Measurements from ENCODE around the gene LSAMP.

LSAMP gene

DNA sequence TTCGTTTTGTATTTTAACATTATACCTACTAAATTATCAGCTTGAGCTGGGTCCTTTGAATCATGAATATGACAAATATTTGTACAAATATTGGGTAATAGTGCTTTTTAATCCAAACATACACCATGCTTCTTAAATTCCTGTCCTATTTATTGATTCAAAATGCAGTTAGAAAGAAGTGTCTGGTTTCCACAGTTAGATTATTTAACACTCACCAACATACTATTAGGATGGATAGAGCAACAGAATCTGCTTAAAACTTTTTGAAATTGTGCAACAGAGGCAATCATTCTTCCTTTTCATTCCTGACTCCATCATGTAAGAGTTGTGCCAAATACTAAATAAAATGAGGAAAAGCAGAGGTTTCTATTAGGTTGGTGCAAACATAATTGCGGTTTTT, 281.2 kb downstream of the LSAMP start:
- H3K4me2 ChIP-seq (ENCODE audit: low read length, poor library complexity, severe bottlenecking) = no peak overlapping the region
- no peaks in the 10 kb centered on the region for H3K27me3 ChIP-seq (ENCODE audit: control insufficient read depth in 1 of 2, insufficient read depth in 1 of 2, low read length in 2 of 2)
- no peak overlapping the region for H3K9ac ChIP-seq (ENCODE audit: low read length)
- H2BK120ac ChIP-seq (ENCODE audit: low read depth, low read length) = no peak overlapping the region
- no peak overlapping the region for H3K23ac ChIP-seq (ENCODE audit: low read length in 2 of 2)
- no peak for DNase-seq
- H3K9me3 ChIP-seq (ENCODE audit: control insufficient read depth, low read length) = no peaks in the 10 kb centered on the region
- no peak overlapping the region for H3K18ac ChIP-seq (ENCODE audit: low read depth in 1 of 2, low read length in 2 of 2)
- no peak overlapping the region for H3K27ac ChIP-seq (ENCODE audit: low read length, poor library complexity, severe bottlenecking)
- H3K14ac ChIP-seq (ENCODE audit: low read length in 2 of 2) = no peak overlapping the region
- H3K4me3 ChIP-seq (ENCODE audit: insufficient read depth in 1 of 2, low read depth in 1 of 2, low read length in 2 of 2) = no peak overlapping the region
- no peak overlapping the region for H4K8ac ChIP-seq (ENCODE audit: low read length)
- H3K79me1 ChIP-seq (replicated peaks; ENCODE audit: low read length, poor library complexity, severe bottlenecking) = peaks cover 6% of the 10 kb centered on the region
- no peak overlapping the region for H2AFZ ChIP-seq (ENCODE audit: low read depth, low read length)
- no peaks in the 10 kb centered on the region for H3K36me3 ChIP-seq (ENCODE audit: control insufficient read depth in 1 of 2, insufficient read depth in 2 of 2, low read depth in 1 of 2, low read length in 2 of 2)
- H2BK12ac ChIP-seq (ENCODE audit: low read length in 2 of 2) = no peak overlapping the region
- H3K4me1 ChIP-seq (ENCODE audit: control insufficient read depth, insufficient read depth, low read depth, low read length) = peaks cover 1% of the 10 kb centered on the region
- no peak overlapping the region for H4K91ac ChIP-seq (ENCODE audit: low read length)
- no peak overlapping the region for H2BK15ac ChIP-seq (ENCODE audit: low read depth, poor library complexity, severe bottlenecking)
- H2BK5ac ChIP-seq (ENCODE audit: low read depth, low read length, poor library complexity, severe bottlenecking) = no peak overlapping the region
- 100% methylated on average over 2 of the region's 2 CpGs for WGBS
- no peak overlapping the region for H3K4ac ChIP-seq (ENCODE audit: low read depth in 1 of 2, low read length in 2 of 2)
- H2AK5ac ChIP-seq (ENCODE audit: low read length, severe bottlenecking) = no peak overlapping the region

GRCh38 chr3:116161575-116162525, 283.4 kb downstream of the LSAMP start:
- H3K27ac ChIP-seq (ENCODE audit: low read length, poor library complexity, severe bottlenecking) = no peak overlapping the region
- peaks cover 7% of the 10 kb centered on the region for H3K79me1 ChIP-seq (replicated peaks; ENCODE audit: low read length, poor library complexity, severe bottlenecking)
- H3K36me3 ChIP-seq (ENCODE audit: control insufficient read depth in 1 of 2, insufficient read depth in 2 of 2, low read depth in 1 of 2, low read length in 2 of 2) = no peaks in the 10 kb centered on the region
- no peak overlapping the region for H3K4me3 ChIP-seq (ENCODE audit: insufficient read depth in 1 of 2, low read depth in 1 of 2, low read length in 2 of 2)
- no peak overlapping the region for H2BK12ac ChIP-seq (ENCODE audit: low read length in 2 of 2)
- WGBS = 100% methylated on average over 1 of the region's 5 CpGs
- no peak for DNase-seq
- H2BK15ac ChIP-seq (ENCODE audit: low read depth, poor library complexity, severe bottlenecking) = no peak overlapping the region
- H3K4me2 ChIP-seq (ENCODE audit: low read length, poor library complexity, severe bottlenecking) = no peak overlapping the region
- no peak overlapping the region for H3K9ac ChIP-seq (ENCODE audit: low read length)
- no peaks in the 10 kb centered on the region for H3K9me3 ChIP-seq (ENCODE audit: control insufficient read depth, low read length)
- H2AK5ac ChIP-seq (ENCODE audit: low read length, severe bottlenecking) = no peak overlapping the region
- no peak overlapping the region for H2BK5ac ChIP-seq (ENCODE audit: low read depth, low read length, poor library complexity, severe bottlenecking)
- no peaks in the 10 kb centered on the region for H3K27me3 ChIP-seq (ENCODE audit: control insufficient read depth in 1 of 2, insufficient read depth in 1 of 2, low read length in 2 of 2)
- no peak overlapping the region for H3K14ac ChIP-seq (ENCODE audit: low read length in 2 of 2)
- H4K8ac ChIP-seq (ENCODE audit: low read length) = no peak overlapping the region
- peaks cover 1% of the 10 kb centered on the region for H3K4me1 ChIP-seq (ENCODE audit: control insufficient read depth, insufficient read depth, low read depth, low read length)
- H3K23ac ChIP-seq (ENCODE audit: low read length in 2 of 2) = no peak overlapping the region
- no peak overlapping the region for H3K4ac ChIP-seq (ENCODE audit: low read depth in 1 of 2, low read length in 2 of 2)
- H4K91ac ChIP-seq (ENCODE audit: low read length) = no peak overlapping the region
- no peak overlapping the region for H2BK120ac ChIP-seq (ENCODE audit: low read depth, low read length)
- no peak overlapping the region for H3K18ac ChIP-seq (ENCODE audit: low read depth in 1 of 2, low read length in 2 of 2)
- H2AFZ ChIP-seq (ENCODE audit: low read depth, low read length) = no peak overlapping the region

DNA sequence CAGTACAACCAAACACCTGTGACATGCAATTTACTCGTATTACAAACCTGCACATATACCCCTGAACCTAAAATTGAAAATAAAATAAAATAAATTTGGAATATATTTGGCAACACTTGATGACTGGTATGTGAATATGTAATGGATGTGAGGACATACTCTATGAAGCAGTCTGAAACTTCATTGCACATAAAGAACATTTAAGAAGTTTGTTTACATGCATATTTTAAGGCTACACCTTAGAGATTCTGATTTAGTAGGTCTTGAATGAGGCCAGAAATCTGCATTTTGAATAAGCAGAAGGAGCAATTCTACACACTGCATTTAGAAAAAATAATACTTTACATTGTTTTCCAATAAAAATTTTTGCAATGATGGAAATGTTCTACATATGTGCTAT, 284.7 kb downstream of the LSAMP start:
- no peak overlapping the region for H3K18ac ChIP-seq (ENCODE audit: low read depth in 1 of 2, low read length in 2 of 2)
- H3K23ac ChIP-seq (ENCODE audit: low read length in 2 of 2) = no peak overlapping the region
- no peak for DNase-seq
- no peak overlapping the region for H2BK120ac ChIP-seq (ENCODE audit: low read depth, low read length)
- no peak overlapping the region for H3K4me3 ChIP-seq (ENCODE audit: insufficient read depth in 1 of 2, low read depth in 1 of 2, low read length in 2 of 2)
- H3K36me3 ChIP-seq (ENCODE audit: control insufficient read depth in 1 of 2, insufficient read depth in 2 of 2, low read depth in 1 of 2, low read length in 2 of 2) = no peaks in the 10 kb centered on the region
- no peak overlapping the region for H3K27ac ChIP-seq (ENCODE audit: low read length, poor library complexity, severe bottlenecking)
- WGBS = no CpG with 5 or more reads among the region's 1 CpG
- H2BK15ac ChIP-seq (ENCODE audit: low read depth, poor library complexity, severe bottlenecking) = no peak overlapping the region
- H2AFZ ChIP-seq (ENCODE audit: low read depth, low read length) = no peak overlapping the region
- no peak overlapping the region for H2BK12ac ChIP-seq (ENCODE audit: low read length in 2 of 2)
- H3K9me3 ChIP-seq (ENCODE audit: control insufficient read depth, low read length) = no peaks in the 10 kb centered on the region
- H3K4me1 ChIP-seq (ENCODE audit: control insufficient read depth, insufficient read depth, low read depth, low read length) = peaks cover 1% of the 10 kb centered on the region
- no peak overlapping the region for H2AK5ac ChIP-seq (ENCODE audit: low read length, severe bottlenecking)
- no peak overlapping the region for H3K9ac ChIP-seq (ENCODE audit: low read length)
- H3K4me2 ChIP-seq (ENCODE audit: low read length, poor library complexity, severe bottlenecking) = no peak overlapping the region
- no peak overlapping the region for H4K91ac ChIP-seq (ENCODE audit: low read length)
- H3K4ac ChIP-seq (ENCODE audit: low read depth in 1 of 2, low read length in 2 of 2) = no peak overlapping the region
- no peak overlapping the region for H4K8ac ChIP-seq (ENCODE audit: low read length)
- H3K14ac ChIP-seq (ENCODE audit: low read length in 2 of 2) = no peak overlapping the region
- peaks cover 8% of the 10 kb centered on the region for H3K79me1 ChIP-seq (replicated peaks; ENCODE audit: low read length, poor library complexity, severe bottlenecking)
- H2BK5ac ChIP-seq (ENCODE audit: low read depth, low read length, poor library complexity, severe bottlenecking) = no peak overlapping the region
- no peaks in the 10 kb centered on the region for H3K27me3 ChIP-seq (ENCODE audit: control insufficient read depth in 1 of 2, insufficient read depth in 1 of 2, low read length in 2 of 2)

DNA sequence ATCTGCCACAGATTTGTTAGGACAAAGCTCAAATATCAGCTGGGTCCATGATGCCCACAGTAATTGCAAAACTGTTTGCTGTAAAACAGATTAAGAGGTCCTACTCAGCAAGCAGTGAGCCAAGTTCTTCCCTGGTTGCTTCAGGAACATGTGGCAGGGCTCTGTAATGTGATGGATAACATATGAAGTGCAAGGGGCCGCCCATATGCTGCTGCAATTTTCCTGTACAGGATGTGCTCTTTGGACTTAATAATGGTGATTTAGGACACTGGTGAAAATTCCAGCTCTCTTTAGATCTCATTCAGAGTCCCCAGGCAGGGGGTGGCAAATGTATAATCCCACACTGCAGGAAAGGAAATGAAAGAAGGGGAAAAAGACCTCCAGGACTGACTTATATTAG, 289.4 kb downstream of the LSAMP start:
- H4K91ac ChIP-seq (ENCODE audit: low read length) = no peak overlapping the region
- H2AK5ac ChIP-seq (ENCODE audit: low read length, severe bottlenecking) = no peak overlapping the region
- no peak overlapping the region for H3K4ac ChIP-seq (ENCODE audit: low read depth in 1 of 2, low read length in 2 of 2)
- no peak overlapping the region for H2BK15ac ChIP-seq (ENCODE audit: low read depth, poor library complexity, severe bottlenecking)
- no peaks in the 10 kb centered on the region for H3K36me3 ChIP-seq (ENCODE audit: control insufficient read depth in 1 of 2, insufficient read depth in 2 of 2, low read depth in 1 of 2, low read length in 2 of 2)
- no peaks in the 10 kb centered on the region for H3K9me3 ChIP-seq (ENCODE audit: control insufficient read depth, low read length)
- H3K27me3 ChIP-seq (ENCODE audit: control insufficient read depth in 1 of 2, insufficient read depth in 1 of 2, low read length in 2 of 2) = no peaks in the 10 kb centered on the region
- H3K79me1 ChIP-seq (replicated peaks; ENCODE audit: low read length, poor library complexity, severe bottlenecking) = peaks cover 15% of the 10 kb centered on the region
- WGBS = 47% methylated on average over 1 of the region's 1 CpG
- H2AFZ ChIP-seq (ENCODE audit: low read depth, low read length) = no peak overlapping the region
- H3K18ac ChIP-seq (ENCODE audit: low read depth in 1 of 2, low read length in 2 of 2) = no peak overlapping the region
- H3K4me2 ChIP-seq (ENCODE audit: low read length, poor library complexity, severe bottlenecking) = no peak overlapping the region
- no peak overlapping the region for H4K8ac ChIP-seq (ENCODE audit: low read length)
- no peak overlapping the region for H2BK120ac ChIP-seq (ENCODE audit: low read depth, low read length)
- H3K4me1 ChIP-seq (ENCODE audit: control insufficient read depth, insufficient read depth, low read depth, low read length) = peaks cover 2% of the 10 kb centered on the region
- no peak overlapping the region for H2BK12ac ChIP-seq (ENCODE audit: low read length in 2 of 2)
- H2BK5ac ChIP-seq (ENCODE audit: low read depth, low read length, poor library complexity, severe bottlenecking) = no peak overlapping the region
- H3K9ac ChIP-seq (ENCODE audit: low read length) = no peak overlapping the region
- H3K27ac ChIP-seq (ENCODE audit: low read length, poor library complexity, severe bottlenecking) = no peak overlapping the region
- H3K23ac ChIP-seq (ENCODE audit: low read length in 2 of 2) = no peak overlapping the region
- no peak overlapping the region for H3K4me3 ChIP-seq (ENCODE audit: insufficient read depth in 1 of 2, low read depth in 1 of 2, low read length in 2 of 2)
- peak; percentile 23 for DNase-seq
- no peak overlapping the region for H3K14ac ChIP-seq (ENCODE audit: low read length in 2 of 2)

Measured in mesenchymal stem cell (in vitro differentiated cells and primary cell).